ENCODE data around the gene PIEZO1. TPM values are rescaled to one million over a fixed set of nuclear protein-coding genes. Genes with fewer than 3 reads are reported as not detected.

PIEZO1 gene
- polyA plus RNA-seq, 1 experiment: 47.0 TPM

DNA sequence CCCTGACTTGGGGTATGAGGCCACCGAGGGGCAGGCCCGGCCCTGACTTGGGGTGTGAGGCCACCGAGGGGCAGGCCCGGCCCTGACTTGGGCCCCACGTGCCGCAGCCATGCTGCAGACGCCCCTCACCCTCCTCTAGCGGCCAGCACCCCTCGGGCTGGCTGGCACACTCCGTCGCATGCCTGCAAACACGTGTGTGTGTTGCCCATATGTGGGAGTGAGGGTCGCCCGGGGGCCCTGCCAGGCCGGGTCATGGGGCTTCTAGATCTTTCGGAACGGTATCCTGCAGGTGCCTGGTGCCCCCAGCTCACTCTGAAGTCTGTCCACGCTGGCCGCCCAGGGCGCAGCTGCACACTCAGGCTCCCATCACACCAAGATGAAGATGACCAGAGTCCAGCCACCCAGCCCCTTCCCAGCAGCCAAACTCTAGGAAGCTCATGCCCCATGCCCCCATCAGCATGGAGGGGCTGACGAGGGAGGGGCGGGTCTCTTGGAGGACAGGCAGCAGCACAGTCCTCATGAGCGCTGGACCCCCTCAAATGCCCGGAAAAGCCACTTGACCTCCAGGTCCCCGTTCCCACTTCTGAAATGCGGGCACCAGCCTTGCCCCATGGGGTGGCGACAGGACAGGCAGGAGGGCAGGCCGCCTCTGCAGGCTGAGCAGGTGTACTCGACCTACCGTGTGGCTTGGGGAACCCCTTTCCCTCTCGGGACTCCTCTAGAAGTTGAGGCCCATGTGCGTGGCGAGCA lies 44.9 kb downstream of the PIEZO1 start:
- no peak overlapping the region for H3K4me3 ChIP-seq (ENCODE audit: low read depth, low read length)
- TF ChIP-seq, protein P1, sequence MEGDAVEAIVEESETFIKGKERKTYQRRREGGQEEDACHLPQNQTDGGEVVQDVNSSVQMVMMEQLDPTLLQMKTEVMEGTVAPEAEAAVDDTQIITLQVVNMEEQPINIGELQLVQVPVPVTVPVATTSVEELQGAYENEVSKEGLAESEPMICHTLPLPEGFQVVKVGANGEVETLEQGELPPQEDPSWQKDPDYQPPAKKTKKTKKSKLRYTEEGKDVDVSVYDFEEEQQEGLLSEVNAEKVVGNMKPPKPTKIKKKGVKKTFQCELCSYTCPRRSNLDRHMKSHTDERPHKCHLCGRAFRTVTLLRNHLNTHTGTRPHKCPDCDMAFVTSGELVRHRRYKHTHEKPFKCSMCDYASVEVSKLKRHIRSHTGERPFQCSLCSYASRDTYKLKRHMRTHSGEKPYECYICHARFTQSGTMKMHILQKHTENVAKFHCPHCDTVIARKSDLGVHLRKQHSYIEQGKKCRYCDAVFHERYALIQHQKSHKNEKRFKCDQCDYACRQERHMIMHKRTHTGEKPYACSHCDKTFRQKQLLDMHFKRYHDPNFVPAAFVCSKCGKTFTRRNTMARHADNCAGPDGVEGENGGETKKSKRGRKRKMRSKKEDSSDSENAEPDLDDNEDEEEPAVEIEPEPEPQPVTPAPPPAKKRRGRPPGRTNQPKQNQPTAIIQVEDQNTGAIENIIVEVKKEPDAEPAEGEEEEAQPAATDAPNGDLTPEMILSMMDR (IDR thresholded peaks at IDR 0.05; ENCODE audit: low read depth, low read length): no peak
- no peak for DNase-seq (ENCODE audit: low read depth, low spot score)
- no peaks in the 10 kb centered on the region for H3K27me3 ChIP-seq (ENCODE audit: control insufficient read depth, insufficient read depth, low read length)
- no peak overlapping the region for H3K27ac ChIP-seq (ENCODE audit: low read depth, low read length)
- no peaks in the 10 kb centered on the region; the same call in 1 of the 2 replicates for H3K9me3 ChIP-seq (ENCODE audit: control insufficient read depth, insufficient read depth, low read length)
- ChIA-PET CTCF (interaction anchor here (0.6 kb wide), 1 partner anchor 60 kb away, joined by 4 read pairs; no protein-coding TSS in a partner anchor), POLR2A (no interaction called here)

- H3K27ac ChIP-seq (ENCODE audit: low read depth, low read length): no peak overlapping the region
- ChIA-PET POLR2A (no interaction called here), CTCF (interaction anchor here (0.6 kb wide), 1 partner anchor 59 kb away, joined by 4 read pairs; no protein-coding TSS in a partner anchor)
- no peaks in the 10 kb centered on the region; the same call in 1 of the 2 replicates for H3K9me3 ChIP-seq (ENCODE audit: control insufficient read depth, insufficient read depth, low read length)
- TF ChIP-seq, protein P1 (IDR thresholded peaks at IDR 0.05; ENCODE audit: low read depth, low read length): no peak
- no peak overlapping the region for H3K4me3 ChIP-seq (ENCODE audit: low read depth, low read length)
- no peaks in the 10 kb centered on the region for H3K27me3 ChIP-seq (ENCODE audit: control insufficient read depth, insufficient read depth, low read length)
- DNase-seq (ENCODE audit: low read depth, low spot score): no peak
These were observed 45.7 kb downstream of the PIEZO1 start for GRCh38 chr16:88739139-88739976.

- H3K27me3 ChIP-seq (ENCODE audit: control insufficient read depth, insufficient read depth, low read length): no peaks in the 10 kb centered on the region
- H3K27ac ChIP-seq (ENCODE audit: low read depth, low read length): no peak overlapping the region
- ChIA-PET POLR2A (interaction anchor here (1.0 to 1.3 kb wide), 2 partner anchors 32 to 34 kb away, joined by 3 to 5 read pairs; no protein-coding TSS in a partner anchor), CTCF (interaction anchor here (0.7 to 2.0 kb wide), 15 partner anchors 8 to 417 kb away, joined by 3 to 21 read pairs (median 7); no protein-coding TSS in a partner anchor)
- H3K4me3 ChIP-seq (ENCODE audit: low read depth, low read length): no peak overlapping the region
- no peak for DNase-seq (ENCODE audit: low read depth, low spot score)
- no peaks in the 10 kb centered on the region; the same call in 1 of the 2 replicates for H3K9me3 ChIP-seq (ENCODE audit: control insufficient read depth, insufficient read depth, low read length)
- TF ChIP-seq, protein P1 (IDR thresholded peaks at IDR 0.05; ENCODE audit: low read depth, low read length): no peak
These were observed 46.6 kb downstream of the PIEZO1 start for GRCh38 chr16:88738151-88739084.

DNA sequence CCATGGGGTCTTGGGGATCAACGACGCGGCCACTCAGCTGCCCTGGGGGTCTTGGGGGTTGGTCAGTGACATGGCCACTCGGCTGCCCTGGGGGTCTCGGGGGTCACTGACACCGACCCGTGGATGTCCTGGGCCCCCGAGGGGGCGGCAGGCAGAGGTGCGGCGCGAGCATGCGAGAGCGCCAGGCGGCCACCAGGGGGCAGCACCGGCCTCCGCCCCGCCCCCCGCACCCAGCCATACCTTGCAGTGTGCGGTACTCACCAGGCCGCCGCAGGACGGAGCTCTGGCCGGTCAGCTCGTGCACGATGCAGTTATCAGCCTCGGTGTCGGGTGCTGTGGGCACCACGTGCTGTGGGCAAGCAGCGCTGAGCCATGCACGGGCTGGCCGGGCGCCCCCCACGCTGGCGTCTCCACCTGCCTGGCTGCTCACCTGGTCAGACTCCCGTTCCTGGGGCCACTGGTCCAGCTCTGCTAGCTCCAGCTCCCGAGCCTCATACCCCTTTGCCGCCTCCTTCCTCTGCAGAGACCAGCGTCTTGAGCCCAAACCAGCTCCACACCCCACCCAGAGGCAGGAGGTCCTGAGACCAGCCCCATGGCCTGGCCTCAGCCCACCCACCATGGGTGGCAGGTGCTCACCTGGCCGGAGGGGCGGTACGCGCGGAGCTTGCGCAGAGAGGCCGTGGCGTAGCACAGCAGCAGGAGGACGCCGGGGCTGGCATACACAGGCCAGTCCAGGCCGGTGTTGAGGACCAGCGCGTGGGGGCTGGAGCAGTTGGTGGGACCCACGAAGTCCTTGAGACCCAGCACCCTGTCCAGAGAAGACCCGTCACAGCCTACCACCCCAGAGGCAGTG lies 47.5 kb downstream of the PIEZO1 start:
- ChIA-PET POLR2A (interaction anchor here (0.5 to 1.3 kb wide), 8 partner anchors 22 to 66 kb away, joined by 3 to 6 read pairs (median 4); partner anchors contain the start of gene PIEZO1), CTCF (interaction anchor here (0.6 to 2.8 kb wide), 45 partner anchors 9 to 1277 kb away, joined by 3 to 21 read pairs (median 5); partner anchors contain the start of genes APRT, MVD and PIEZO1)
- TF ChIP-seq, protein P1 (IDR thresholded peaks at IDR 0.05; ENCODE audit: low read depth, low read length): peak; percentile 73
- Histone ChIP-seq H3K4me3 (ENCODE audit: low read depth, low read length) (no peak overlapping the region), H3K27me3 (ENCODE audit: control insufficient read depth, insufficient read depth, low read length) (no peaks in the 10 kb centered on the region), H3K27ac (ENCODE audit: low read depth, low read length) (peak overlapping the region; percentile 21), H3K9me3 (ENCODE audit: control insufficient read depth, insufficient read depth, low read length) (no peaks in the 10 kb centered on the region; the same call in 1 of the 2 replicates)
- DNase-seq (ENCODE audit: low read depth, low spot score): peak; percentile 29
